Stomach smooth muscle (tissue), 2 donors: ENCODE measurements around the gene CES1.
"Not testable (repeated sequence)": the region's sequence is repeated elsewhere in the genome, so short reads cannot be mapped to it uniquely, and the experiment has no call there.

Experiments
- H3K27ac ChIP-seq: one replicate; pipeline ENCODE4 v1.7.0; 2013; ENCODE audit warnings: mild to moderate bottlenecking, low read length, inconsistent platforms
- H3K27me3 ChIP-seq, 2 donors: one replicate each; pipeline ENCODE4 v1.7.0; 2013; ENCODE audit warnings: low read length in 2 of 2; ENCODE audit not compliant: insufficient read depth in 2 of 2, control insufficient read depth in 1 of 2
- H3K36me3 ChIP-seq, 2 donors: one replicate each; pipeline ENCODE4 v1.7.0; 2013; ENCODE audit warnings: low read length in 2 of 2; ENCODE audit not compliant: control insufficient read depth in 2 of 2, insufficient read depth in 2 of 2
- H3K4me1 ChIP-seq: one replicate; pipeline ENCODE4 v1.7.0; 2013; ENCODE audit warnings: low read length; ENCODE audit not compliant: control insufficient read depth, insufficient read depth
- H3K4me3 ChIP-seq, 2 donors: one replicate each; pipeline ENCODE4 v1.7.0; 2013; ENCODE audit warnings: low read length in 2 of 2
- H3K9ac ChIP-seq, 2 donors: one replicate each; pipeline ENCODE4 v1.7.0; 2013; ENCODE audit warnings: low read length in 2 of 2, mild to moderate bottlenecking in 1 of 2
- H3K9me3 ChIP-seq, 2 donors: one replicate each; pipeline ENCODE4 v1.7.0; 2013; ENCODE audit warnings: low read length in 2 of 2; ENCODE audit not compliant: control insufficient read depth in 2 of 2
- donor health status: healthy.
- donor health status: Pancreatic carcinoma.

CES1 gene

GRCh38 chr16:55853114-55853513 is 20.2 kb upstream of the CES1 start:
- H3K4me1 ChIP-seq: no peaks in the 10 kb centered on the region
- H3K4me3 ChIP-seq: no peak overlapping the region
- no peak overlapping the region for H3K27ac ChIP-seq
- no peaks in the 10 kb centered on the region for H3K36me3 ChIP-seq
- peaks cover 3 to 8% of the 10 kb centered on the region in 2 donors for H3K27me3 ChIP-seq
- no peak overlapping the region for H3K9ac ChIP-seq
- no peaks in the 10 kb centered on the region for H3K9me3 ChIP-seq

- no peaks in the 10 kb centered on the region for H3K4me1 ChIP-seq
- no peaks in the 10 kb centered on the region for H3K36me3 ChIP-seq
- H3K9ac ChIP-seq: no peak overlapping the region
- H3K9me3 ChIP-seq: no peaks in the 10 kb centered on the region
- H3K27ac ChIP-seq: no peak overlapping the region
- no peak overlapping the region for H3K4me3 ChIP-seq
- peaks cover 3 to 12% of the 10 kb centered on the region in 2 donors for H3K27me3 ChIP-seq
These were observed 16.6 kb upstream of the CES1 start for GRCh38 chr16:55849536-55849935.

- Histone ChIP-seq H3K36me3 (no peaks in the 10 kb centered on the region), H3K27me3 (peaks cover 3 to 16% of the 10 kb centered on the region in 2 donors), H3K9me3 (no peaks in the 10 kb centered on the region)
These were observed 13.9 kb upstream of the CES1 start for GRCh38 chr16:55846598-55847346.

GRCh38 chr16:55843105-55843395 is 10.2 kb upstream of the CES1 start:
- no peaks in the 10 kb centered on the region for H3K4me1 ChIP-seq
- peaks cover 0 to 8% of the 10 kb centered on the region in 2 donors for H3K27me3 ChIP-seq
- H3K9me3 ChIP-seq: no peaks in the 10 kb centered on the region
- H3K27ac ChIP-seq: no peak overlapping the region
- no peak overlapping the region for H3K4me3 ChIP-seq
- H3K9ac ChIP-seq: no peak overlapping the region
- H3K36me3 ChIP-seq: no peaks in the 10 kb centered on the region

More at GRCh38 chr16:55846598-55847346, 13.9 kb upstream of the CES1 start:
- no peak overlapping the region for H3K4me3 ChIP-seq
- H3K27ac ChIP-seq: no peak overlapping the region
- H3K4me1 ChIP-seq: no peaks in the 10 kb centered on the region
- no peak overlapping the region for H3K9ac ChIP-seq

- H3K27ac ChIP-seq: no peak overlapping the region
- H3K9me3 ChIP-seq: no peaks in the 10 kb centered on the region
- no peak overlapping the region for H3K9ac ChIP-seq
- H3K4me1 ChIP-seq: no peaks in the 10 kb centered on the region
- H3K36me3 ChIP-seq: no peaks in the 10 kb centered on the region
- peaks cover 0 to 8% of the 10 kb centered on the region in 2 donors for H3K27me3 ChIP-seq
- no peak overlapping the region for H3K4me3 ChIP-seq
These were observed 9.6 kb upstream of the CES1 start for GRCh38 chr16:55842369-55843104.

- Histone ChIP-seq H3K4me1 (peaks cover 2% of the 10 kb centered on the region), H3K36me3 (no peaks in the 10 kb centered on the region), H3K4me3 (no peak overlapping the region), H3K9me3 (no peaks in the 10 kb centered on the region), H3K27me3 (peaks cover 0 to 4% of the 10 kb centered on the region in 2 donors), H3K9ac (no peak overlapping the region), H3K27ac (no peak overlapping the region)
These were observed 6.2 kb upstream of the CES1 start for GRCh38 chr16:55839115-55839514.

GRCh38 chr16:55836158-55836611 is 3.3 kb upstream of the CES1 start:
- H3K9me3 ChIP-seq: no peaks in the 10 kb centered on the region
- no peak overlapping the region for H3K4me3 ChIP-seq
- no peaks in the 10 kb centered on the region for H3K27me3 ChIP-seq
- peaks cover 2% of the 10 kb centered on the region for H3K4me1 ChIP-seq
- no peak overlapping the region for H3K27ac ChIP-seq
- H3K9ac ChIP-seq: no peak overlapping the region
- H3K36me3 ChIP-seq: no peaks in the 10 kb centered on the region

- no peak overlapping the region for H3K4me3 ChIP-seq
- no peaks in the 10 kb centered on the region for H3K27me3 ChIP-seq
- peaks cover 6% of the 10 kb centered on the region for H3K4me1 ChIP-seq
- H3K36me3 ChIP-seq: no peaks in the 10 kb centered on the region
- no peak overlapping the region for H3K27ac ChIP-seq
- no peak overlapping the region for H3K9ac ChIP-seq
- no peaks in the 10 kb centered on the region for H3K9me3 ChIP-seq
These were observed 2.7 kb upstream of the CES1 start for GRCh38 chr16:55835581-55835980.

- H3K36me3 ChIP-seq, H3K9me3 ChIP-seq, H3K27ac ChIP-seq, H3K4me1 ChIP-seq, H3K9ac ChIP-seq, H3K4me3 ChIP-seq, H3K27me3 ChIP-seq: not testable (repeated sequence)
These were observed 2.3 kb upstream of the CES1 start for GRCh38 chr16:55835173-55835572.

GRCh38 chr16:55834049-55834448 is 1.2 kb upstream of the CES1 start:
- no peak overlapping the region for H3K27ac ChIP-seq
- H3K27me3 ChIP-seq: no peaks in the 10 kb centered on the region
- H3K9me3 ChIP-seq: no peaks in the 10 kb centered on the region
- no peak overlapping the region for H3K4me3 ChIP-seq
- H3K9ac ChIP-seq: no peak overlapping the region
- peaks cover 6% of the 10 kb centered on the region for H3K4me1 ChIP-seq
- H3K36me3 ChIP-seq: no peaks in the 10 kb centered on the region

- Histone ChIP-seq H3K4me1 (peaks cover 6% of the 10 kb centered on the region), H3K36me3 (no peaks in the 10 kb centered on the region), H3K27ac (peak overlapping the region; percentile 71), H3K4me3 (peak overlapping the region in 1 of 2 donors; percentile 65), H3K9me3 (no peaks in the 10 kb centered on the region), H3K9ac (peak overlapping the region; percentile 45 to 68), H3K27me3 (no peaks in the 10 kb centered on the region)
These were observed 497 bp downstream of the CES1 start for GRCh38 chr16:55832425-55832772.
